Cardiac muscle cell (in vitro differentiated cells and primary cell): ENCODE data around the gene TGM5. TPM values are rescaled to one million over a fixed set of nuclear protein-coding genes. Genes with fewer than 3 reads are reported as not detected.

Source experiments
- DNase-seq, 2 donors: peaks; one replicate each; pipeline versions ENCODE4 v3.0.0 to v3.0.0-alpha.2; 2010 to 2017; ENCODE audit warnings: low read depth in 1 of 2, low spot score in 1 of 2
- H3K27ac ChIP-seq: fragments of 200-600 bp; sonication (generic); 2 replicates; pipeline ENCODE4 v1.5.1; 2016
- H3K27me3 ChIP-seq: fragments of 200-600 bp; sonication (generic); 2 replicates; pipeline ENCODE4 v1.6.0; 2016; ENCODE audit warnings: control low read depth
- H3K36me3 ChIP-seq: fragments of 200-600 bp; sonication (generic); 2 replicates; pipeline ENCODE4 v1.5.1; 2016; ENCODE audit warnings: control low read depth
- H3K4me1 ChIP-seq: fragments of 200-600 bp; sonication (generic); 2 replicates; pipeline ENCODE4 v1.8.1; 2017; ENCODE audit warnings: low read depth, mild to moderate bottlenecking, mixed run types
- H3K4me3 ChIP-seq: fragments of 200-600 bp; sonication (generic); 2 replicates; pipeline ENCODE4 v1.5.1; 2016; ENCODE audit warnings: mild to moderate bottlenecking
- H3K9me3 ChIP-seq: fragments of 200-600 bp; sonication (generic); 2 replicates; pipeline ENCODE4 v1.5.1; 2017; ENCODE audit warnings: low read depth, mild to moderate bottlenecking, control low read depth
- polyA plus RNA-seq: library from polyadenylated mRNA; unstranded; fragments of >200 nt; fragmentation: Nextera tagmentation; extraction: Ambion mirVana; gene quantifications from 2 replicates; pipeline ENCODE4 v1.2.1, GENCODE V29; 2016
- total RNA-seq: library from RNA; depleted of rRNA; stranded (reverse); fragments of >200 nt; gene quantifications from 2 replicates; pipeline ENCODE4 v1.2.3, GENCODE V29; 2016
- TF ChIP-seq, protein P1 (sequence below): IDR thresholded peaks from 2 replicates; pipeline ENCODE4 v1.5.1; 2012; ENCODE audit warnings: low read depth, mild to moderate bottlenecking, low read length

TGM5 gene
- total and polyA plus RNA-seq, 2 experiments from 2014 or later, result not detected

DNA sequence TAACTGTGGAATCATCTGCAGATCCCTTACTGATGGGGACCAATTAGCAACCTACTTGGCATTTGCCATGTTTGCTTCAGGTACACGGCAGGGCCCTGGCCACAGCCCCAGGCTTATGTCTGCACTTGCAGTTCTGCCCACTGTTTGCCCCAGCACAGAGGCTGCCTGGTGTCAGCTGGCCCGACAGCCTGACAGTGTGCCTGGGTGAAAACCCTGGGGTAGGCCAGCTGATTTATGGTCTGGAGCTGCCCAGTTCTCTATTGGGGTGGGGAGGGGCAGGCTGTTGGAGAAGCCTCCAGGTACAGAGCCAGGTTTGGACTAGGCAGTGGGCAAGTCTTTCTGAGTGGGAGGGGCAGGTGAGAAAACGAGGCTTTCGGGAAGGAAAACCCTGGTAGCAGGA is 11.2 kb upstream of the TGM5 start:
- DNase-seq, result no peak
- H3K4me3 ChIP-seq, result no peak overlapping the region
- H3K9me3 ChIP-seq, result no peaks in the 10 kb centered on the region
- H3K36me3 ChIP-seq, result no peaks in the 10 kb centered on the region
- H3K27ac ChIP-seq, result no peak overlapping the region
- no peaks in the 10 kb centered on the region for H3K27me3 ChIP-seq
- TF ChIP-seq, protein P1, sequence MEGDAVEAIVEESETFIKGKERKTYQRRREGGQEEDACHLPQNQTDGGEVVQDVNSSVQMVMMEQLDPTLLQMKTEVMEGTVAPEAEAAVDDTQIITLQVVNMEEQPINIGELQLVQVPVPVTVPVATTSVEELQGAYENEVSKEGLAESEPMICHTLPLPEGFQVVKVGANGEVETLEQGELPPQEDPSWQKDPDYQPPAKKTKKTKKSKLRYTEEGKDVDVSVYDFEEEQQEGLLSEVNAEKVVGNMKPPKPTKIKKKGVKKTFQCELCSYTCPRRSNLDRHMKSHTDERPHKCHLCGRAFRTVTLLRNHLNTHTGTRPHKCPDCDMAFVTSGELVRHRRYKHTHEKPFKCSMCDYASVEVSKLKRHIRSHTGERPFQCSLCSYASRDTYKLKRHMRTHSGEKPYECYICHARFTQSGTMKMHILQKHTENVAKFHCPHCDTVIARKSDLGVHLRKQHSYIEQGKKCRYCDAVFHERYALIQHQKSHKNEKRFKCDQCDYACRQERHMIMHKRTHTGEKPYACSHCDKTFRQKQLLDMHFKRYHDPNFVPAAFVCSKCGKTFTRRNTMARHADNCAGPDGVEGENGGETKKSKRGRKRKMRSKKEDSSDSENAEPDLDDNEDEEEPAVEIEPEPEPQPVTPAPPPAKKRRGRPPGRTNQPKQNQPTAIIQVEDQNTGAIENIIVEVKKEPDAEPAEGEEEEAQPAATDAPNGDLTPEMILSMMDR, result no peak
- H3K4me1 ChIP-seq, result no peaks in the 10 kb centered on the region

DNA sequence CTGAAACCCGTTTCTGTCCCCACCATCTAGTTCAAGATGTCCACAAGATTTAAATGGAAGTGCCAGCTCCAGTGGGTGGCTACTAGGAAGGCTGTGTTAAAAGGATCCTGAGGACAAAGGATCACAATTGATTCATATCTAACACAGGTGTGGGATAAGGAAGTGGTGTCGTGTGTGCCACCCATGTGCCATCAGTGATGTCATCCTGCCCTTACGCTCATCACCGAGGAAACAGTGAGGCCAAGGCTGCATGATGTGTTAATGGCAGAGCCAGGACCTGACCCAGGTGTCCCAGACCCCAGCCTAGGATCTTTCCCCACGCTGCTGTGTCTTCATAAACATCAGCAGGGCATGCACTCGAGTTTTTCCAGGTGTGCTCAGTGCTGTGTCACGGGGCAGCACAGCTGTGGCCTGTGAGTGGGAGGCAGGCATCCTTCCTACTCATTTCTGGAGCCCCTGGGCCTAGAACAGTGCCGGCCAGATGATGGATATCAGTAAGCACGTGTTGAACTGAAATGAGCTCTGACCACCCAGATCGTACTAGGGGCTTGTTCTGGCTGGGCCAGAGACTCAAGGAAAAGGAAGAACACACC is 10.6 kb upstream of the TGM5 start:
- no peaks in the 10 kb centered on the region for H3K27me3 ChIP-seq
- H3K27ac ChIP-seq, result no peak overlapping the region
- no peaks in the 10 kb centered on the region for H3K9me3 ChIP-seq
- H3K4me1 ChIP-seq, result no peaks in the 10 kb centered on the region
- TF ChIP-seq, protein P1, result no peak
- no peak for DNase-seq
- H3K36me3 ChIP-seq, result no peaks in the 10 kb centered on the region
- H3K4me3 ChIP-seq, result no peak overlapping the region

DNA sequence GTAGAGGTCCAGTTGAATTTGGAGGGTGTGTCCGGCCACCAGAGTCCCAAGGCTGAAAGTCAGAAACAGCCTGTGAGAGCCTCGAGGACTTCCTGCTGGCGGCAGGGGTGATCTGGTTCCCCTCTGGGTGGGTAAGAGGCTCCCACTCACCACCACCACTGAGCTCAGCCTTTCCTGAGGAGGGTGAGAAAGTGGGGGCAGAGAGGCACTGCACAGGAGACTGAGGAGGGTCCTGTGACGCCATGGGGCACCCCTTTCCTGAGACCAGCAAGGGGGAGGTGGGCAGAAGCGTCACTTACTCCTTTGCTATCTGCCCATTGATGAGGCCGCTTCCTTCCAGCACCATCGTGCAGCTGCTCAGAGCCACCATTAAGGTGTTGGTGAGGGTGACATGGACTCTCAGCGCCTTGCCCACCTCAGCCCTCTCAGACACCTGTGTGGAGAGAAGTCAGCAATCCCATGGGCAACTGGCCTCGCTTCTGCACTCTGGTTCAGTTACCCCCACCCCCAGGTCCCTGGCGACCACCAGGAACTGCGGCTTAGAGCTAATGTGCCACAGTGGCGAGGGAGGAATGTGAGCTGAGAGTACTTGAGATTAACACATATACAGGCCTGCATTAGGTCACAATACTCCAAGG is 10.0 kb upstream of the TGM5 start:
- Histone ChIP-seq H3K4me1 (no peaks in the 10 kb centered on the region), H3K9me3 (no peaks in the 10 kb centered on the region), H3K36me3 (no peaks in the 10 kb centered on the region), H3K27ac (no peak overlapping the region), H3K4me3 (no peak overlapping the region), H3K27me3 (no peaks in the 10 kb centered on the region)
- DNase-seq, result no peak
- TF ChIP-seq, protein P1, result no peak

DNA sequence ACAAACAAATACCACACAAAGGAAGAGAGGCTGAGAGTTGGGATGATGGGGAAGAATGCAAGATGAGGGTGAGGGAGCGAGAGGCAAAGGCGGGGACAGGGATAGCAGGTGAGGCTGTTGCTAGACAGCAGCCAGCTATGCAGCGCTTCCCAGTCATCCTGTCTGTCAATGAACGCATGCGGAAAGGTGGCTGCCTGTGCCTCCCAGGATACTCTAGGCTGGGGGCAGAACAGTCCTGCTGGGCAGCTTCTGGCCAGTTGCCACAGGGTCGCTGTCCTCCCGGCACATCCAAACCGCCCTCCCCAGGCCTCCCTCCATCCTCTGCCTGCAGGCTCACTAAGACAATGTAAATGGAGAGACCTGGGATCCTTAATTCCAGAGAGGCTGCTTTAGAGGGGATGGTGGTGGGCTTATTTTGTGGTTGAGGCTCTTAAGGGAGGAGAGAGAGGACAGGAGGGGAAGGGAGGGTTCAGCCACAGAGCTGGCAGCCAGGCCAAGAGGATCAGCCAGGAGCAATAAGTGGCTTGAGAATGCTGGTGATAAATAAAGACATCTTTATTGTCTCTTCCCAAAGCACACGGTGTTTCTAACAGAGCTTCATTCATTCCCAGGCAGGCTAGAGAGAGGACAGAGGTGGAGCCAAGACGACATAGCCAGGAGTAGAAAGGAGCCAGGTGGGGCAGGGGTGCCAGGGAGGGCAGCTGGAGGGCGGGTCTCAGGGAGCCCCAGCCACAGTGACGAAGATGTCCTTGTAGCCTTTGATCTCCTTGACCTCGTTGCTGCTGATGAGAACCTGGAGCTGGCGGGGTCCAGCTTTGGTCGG is 9.2 kb upstream of the TGM5 start:
- no peaks in the 10 kb centered on the region for H3K9me3 ChIP-seq
- no peaks in the 10 kb centered on the region for H3K36me3 ChIP-seq
- no peaks in the 10 kb centered on the region for H3K4me1 ChIP-seq
- no peak for DNase-seq
- TF ChIP-seq, protein P1, result no peak
- H3K27me3 ChIP-seq, result no peaks in the 10 kb centered on the region
- H3K27ac ChIP-seq, result no peak overlapping the region
- H3K4me3 ChIP-seq, result no peak overlapping the region

DNA sequence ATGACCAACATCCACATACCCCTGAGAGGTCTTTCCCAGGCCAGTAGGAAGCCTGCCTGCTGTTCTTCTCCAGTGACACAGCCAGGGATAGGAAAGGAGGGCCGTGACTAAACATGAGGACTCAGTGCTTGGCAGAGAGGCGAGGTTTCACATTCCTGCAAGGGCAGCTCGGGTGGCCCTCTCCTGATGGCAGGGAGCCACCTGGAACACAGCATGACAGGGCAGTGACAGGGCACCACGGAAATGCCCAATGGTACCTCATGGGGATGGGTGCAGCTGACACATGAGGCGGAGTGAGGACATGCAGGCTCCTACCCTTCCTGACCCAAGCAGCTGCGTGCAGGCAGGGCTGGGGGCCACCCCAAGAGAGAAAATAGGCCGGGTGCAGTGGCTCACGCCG is 7.4 kb upstream of the TGM5 start:
- Histone ChIP-seq H3K27me3 (no peaks in the 10 kb centered on the region), H3K4me1 (no peaks in the 10 kb centered on the region), H3K4me3 (no peak overlapping the region), H3K27ac (no peak overlapping the region), H3K9me3 (no peaks in the 10 kb centered on the region), H3K36me3 (no peaks in the 10 kb centered on the region)
- TF ChIP-seq, protein P1, result no peak
- DNase-seq, result no peak
